ENCODE data around the gene BBX.

GRCh38 chr3:107493134-107493533, 29.6 kb upstream of the BBX start:
- TF ChIP-seq RAD21 (IDR thresholded peaks at IDR 0.05; ENCODE audit: low read depth) (no peak), TCF12 (IDR thresholded peaks at IDR 0.05; ENCODE audit: low read depth) (no peak), NFIC (IDR thresholded peaks at IDR 0.05) (no peak), TAF1 (IDR thresholded peaks at IDR 0.05; ENCODE audit: low read depth) (no peak), REST (IDR thresholded peaks at IDR 0.05; ENCODE audit: low read depth) (no peak), MAX (IDR thresholded peaks at IDR 0.05) (no peak), YY1 (IDR thresholded peaks at IDR 0.05; ENCODE audit: low read depth) (no peak), CREB1 (IDR thresholded peaks at IDR 0.05; ENCODE audit: low read depth) (no peak), EP300 (IDR thresholded peaks at IDR 0.05; ENCODE audit: borderline replicate concordance) (no peak)
